OCI-LY7 (cell line): ENCODE results near the gene COL4A5.

Source experiments
- CTCF ChIP-seq: fragments of 200-600 bp; sonication (generic); conservative IDR thresholded peaks from 2 replicates; pipeline ENCODE4 v1.5.1; 2014; ENCODE audit warnings: mild to moderate bottlenecking, antibody characterized with exemption, low read length, moderate library complexity, mixed read lengths
- EZH2phosphoT487 ChIP-seq: fragments of 200-600 bp; sonication (generic); IDR thresholded peaks from 2 replicates; pipeline ENCODE4 v1.6.1; 2018; ENCODE audit warnings: low read depth, borderline replicate concordance, mild to moderate bottlenecking, mixed run types, antibody characterized with exemption, low read length, moderate library complexity, mixed read lengths

- no peak for TF ChIP-seq CTCF
- no peak for TF ChIP-seq EZH2phosphoT487
These were observed 294.8 kb downstream of the COL4A5 start for GRCh38 chrX:108734426-108734825.
